NCI-H524 (cell line): ENCODE results near the gene RPP40.
"Not testable (repeated sequence)": the region's sequence is repeated elsewhere in the genome, so short reads cannot be mapped to it uniquely, and the experiment has no call there.

Source experiments
- DNase-seq, 2 experiments: peaks; one replicate each; lab custom pipeline; 2025; lab: John Stamatoyannopoulos, UW

RPP40 gene

GRCh38 chr6:5014072-5014561 lies 10.3 kb upstream of the RPP40 start:
- no peak for DNase-seq

GRCh38 chr6:5012519-5012918 lies 8.7 kb upstream of the RPP40 start:
- no peak for DNase-seq

GRCh38 chr6:5011346-5011745 lies 7.5 kb upstream of the RPP40 start:
- DNase-seq, result no peak

- no peak for DNase-seq
Observed at GRCh38 chr6:5007531-5007930, 3.7 kb upstream of the RPP40 start.

GRCh38 chr6:5006222-5006621 lies 2.4 kb upstream of the RPP40 start:
- DNase-seq, result no peak

GRCh38 chr6:5005038-5005433 lies 1.2 kb upstream of the RPP40 start:
- DNase-seq, result not testable (repeated sequence)

GRCh38 chr6:5004373-5005037 lies 668 bp upstream of the RPP40 start:
- no peak for DNase-seq

GRCh38 chr6:4999586-4999985 lies 4.3 kb downstream of the RPP40 start:
- DNase-seq, result no peak

GRCh38 chr6:4997862-4998261 lies 6.0 kb downstream of the RPP40 start:
- DNase-seq, result no peak

GRCh38 chr6:4994741-4995140 lies 9.1 kb downstream of the RPP40 start:
- DNase-seq, result no peak

GRCh38 chr6:4987432-4987831 lies 16.4 kb downstream of the RPP40 start:
- no peak for DNase-seq

- no peak for DNase-seq
Observed at GRCh38 chr6:4986999-4987398, 16.8 kb downstream of the RPP40 start.

GRCh38 chr6:4983322-4983721 lies 20.5 kb downstream of the RPP40 start:
- no peak for DNase-seq

- DNase-seq, result no peak
Observed at GRCh38 chr6:4981761-4982160, 22.1 kb downstream of the RPP40 start.

- DNase-seq, result no peak
Observed at GRCh38 chr6:4979426-4979825, 24.4 kb downstream of the RPP40 start.

GRCh38 chr6:4977468-4977867 lies 26.4 kb downstream of the RPP40 start:
- no peak for DNase-seq

- no peak for DNase-seq
Observed at GRCh38 chr6:4975506-4975905, 28.3 kb downstream of the RPP40 start.

- no peak for DNase-seq
Observed at GRCh38 chr6:4974962-4975361, 28.9 kb downstream of the RPP40 start.

GRCh38 chr6:4973982-4974745 lies 29.7 kb downstream of the RPP40 start:
- DNase-seq, result peak in 1 of 2 experiments; percentile 54

- no peak for DNase-seq
Observed at GRCh38 chr6:4973415-4973814, 30.4 kb downstream of the RPP40 start.

GRCh38 chr6:4972438-4972837 lies 31.4 kb downstream of the RPP40 start:
- no peak for DNase-seq

GRCh38 chr6:4971851-4972250 lies 32.0 kb downstream of the RPP40 start:
- DNase-seq, result no peak

GRCh38 chr6:4970739-4971395 lies 33.0 kb downstream of the RPP40 start:
- no peak for DNase-seq
